H1 (cell line): ENCODE data around the gene C6orf52. TPM values are rescaled to one million over a fixed set of nuclear protein-coding genes. Genes with fewer than 3 reads are reported as not detected.

ENCODE experiments used
- CREB1 ChIP-seq: IDR thresholded peaks from 2 replicates; pipeline ENCODE4 v1.6.1; 2012; ENCODE audit warnings: inconsistent platforms
- CTBP2 ChIP-seq: IDR thresholded peaks from 2 replicates; pipeline ENCODE4 v1.7.0; 2011; ENCODE audit warnings: borderline replicate concordance, mild to moderate bottlenecking, moderate library complexity, mixed read lengths, low read length; ENCODE audit not compliant: insufficient read depth, insufficient read length
- HDAC2 ChIP-seq, 2 experiments: fragments of 300-600 bp in 1 of 2; sonication (generic) in 1 of 2; IDR thresholded peaks; 2 replicates each; pipeline ENCODE4 v1.6.1; 2011 to 2012; ENCODE audit warnings: low read depth in 2 of 2, low read length in 2 of 2, mild to moderate bottlenecking in 2 of 2, moderate library complexity in 2 of 2, borderline replicate concordance in 1 of 2, inconsistent platforms in 1 of 2
- KDM4A ChIP-seq: IDR thresholded peaks from one replicate; pipeline ENCODE4 v1.7.1; 2012; ENCODE audit warnings: low read depth, mild to moderate bottlenecking, moderate library complexity, low read length, inconsistent platforms; ENCODE audit not compliant: severe bottlenecking
- POU5F1 ChIP-seq: IDR thresholded peaks from 2 replicates; pipeline ENCODE4 v1.6.1; 2011; ENCODE audit warnings: low read depth, mild to moderate bottlenecking, low read length, moderate library complexity
- RNF2 ChIP-seq: fragments of 200-900, 300-1000 bp; sonication (generic); IDR thresholded peaks from 2 replicates; pipeline ENCODE4 v1.7.1; 2016; ENCODE audit warnings: borderline replicate concordance, low read depth, mild to moderate bottlenecking, antibody characterized with exemption, low read length; ENCODE audit not compliant: poor library complexity, severe bottlenecking; ENCODE audit errors: missing control alignments
- TBP ChIP-seq: IDR thresholded peaks from 2 replicates; pipeline ENCODE4 v1.6.1; 2011; ENCODE audit warnings: low read depth, low read length, improper control_type of control experiment
- polyA plus RNA-seq, 7 experiments: library from polyadenylated mRNA; depleted of rRNA in 3 of 7; stranded (reverse) in 5 of 7; unstranded in 2 of 7; fragments of >200 nt in 5 of 7; fragments of 200-250 nt in 2 of 7; gene quantifications; 1 replicate in 5 of 7; 2 replicates in 1 of 7; 4 replicates in 1 of 7; pipeline versions ENCODE4 v1.2.1 to v1.2.3, GENCODE V29; 2011 to 2013; ENCODE audit warnings: missing spikeins in 2 of 7, mixed read lengths in 2 of 7
- total RNA-seq: library from RNA; stranded (reverse); fragmentation: NEBNext Ultra II Directional; extraction: Animal tissue kit (Norgen Biotek cat#: 25700); gene quantifications from 2 replicates; pipeline ENCODE4 v1.2.1, GENCODE V29; 2021

The C6orf52 gene
- total and polyA plus RNA-seq, 2 of the 8 experiments (the other 6 are each of a cell fraction or from before 2014, with no cell fraction given), result 1.5 to 3.1 TPM

DNA sequence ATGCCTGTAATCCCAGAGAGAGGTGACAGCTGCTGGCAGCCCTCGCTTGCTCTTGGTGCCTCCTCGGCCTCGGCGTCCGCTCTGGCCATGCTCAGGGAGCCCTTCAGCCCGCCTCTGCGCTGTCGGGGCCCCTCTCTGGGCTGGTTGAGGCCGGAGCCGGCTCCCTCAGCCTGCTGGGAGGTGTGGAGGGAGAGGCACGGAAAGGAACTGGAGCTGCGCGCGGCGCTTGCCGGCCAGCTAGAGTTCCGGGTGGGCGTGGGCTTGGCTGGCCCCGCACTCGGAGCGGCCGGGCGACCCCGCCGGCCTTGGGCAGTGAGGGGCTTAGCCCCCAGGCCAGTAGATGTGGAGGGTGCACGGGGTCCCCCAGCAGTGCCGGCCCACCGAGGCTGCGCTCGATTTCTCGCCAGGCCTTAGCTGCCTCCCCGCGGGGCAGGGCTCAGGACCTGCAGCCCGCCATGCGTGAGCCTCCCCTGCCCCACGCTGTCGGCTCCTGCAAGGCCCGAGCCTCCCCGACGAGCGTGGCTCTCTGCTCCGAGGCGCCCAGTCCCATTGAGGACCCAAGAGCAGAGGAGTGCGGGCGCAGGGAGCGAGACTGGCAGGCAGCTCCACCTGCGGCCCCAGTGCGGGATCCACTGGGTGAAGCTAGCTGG is 34.6 kb downstream of the C6orf52 start (continued):
- no peak for TF ChIP-seq RNF2
- TF ChIP-seq HDAC2 (IDR thresholded peaks at IDR 0.05; ENCODE audit: borderline replicate concordance in 1 of 2, low read depth in 2 of 2, low read length in 2 of 2), result no peak
- no peak for TF ChIP-seq CREB1
- no peak for TF ChIP-seq TBP
- no peak for TF ChIP-seq CTBP2
- no peak for TF ChIP-seq POU5F1
- TF ChIP-seq KDM4A, result peak; percentile 88
